Fibroblast of the aortic adventitia (primary cell): Measurements from ENCODE around the gene UQCRC2. TPM values are rescaled to one million over a fixed set of nuclear protein-coding genes. Genes with fewer than 3 reads are reported as not detected.

Experiments used
- DNase-seq: peaks from one replicate; pipeline ENCODE4 v3.0.0-alpha.2; 2010; ENCODE audit warnings: low read depth
- H3K4me3 ChIP-seq: 2 replicates; pipeline ENCODE4 v1.5.1; 2011; ENCODE audit warnings: low read depth, mild to moderate bottlenecking, control low read depth, low read length, moderate library complexity
- CTCF ChIP-seq: IDR thresholded peaks from 2 replicates; pipeline ENCODE4 v1.5.1; 2011; ENCODE audit warnings: mild to moderate bottlenecking, low read length, control low read depth, inconsistent platforms; ENCODE audit not compliant: insufficient read depth
- total RNA-seq: library from RNA; depleted of rRNA; stranded (reverse); fragments of >200 nt; gene quantifications from 2 replicates; pipeline ENCODE4 v1.2.3, GENCODE V29; 2012; ENCODE audit warnings: low replicate concordance

Gene UQCRC2
- total RNA-seq, 1 donor, result 130 TPM

DNA sequence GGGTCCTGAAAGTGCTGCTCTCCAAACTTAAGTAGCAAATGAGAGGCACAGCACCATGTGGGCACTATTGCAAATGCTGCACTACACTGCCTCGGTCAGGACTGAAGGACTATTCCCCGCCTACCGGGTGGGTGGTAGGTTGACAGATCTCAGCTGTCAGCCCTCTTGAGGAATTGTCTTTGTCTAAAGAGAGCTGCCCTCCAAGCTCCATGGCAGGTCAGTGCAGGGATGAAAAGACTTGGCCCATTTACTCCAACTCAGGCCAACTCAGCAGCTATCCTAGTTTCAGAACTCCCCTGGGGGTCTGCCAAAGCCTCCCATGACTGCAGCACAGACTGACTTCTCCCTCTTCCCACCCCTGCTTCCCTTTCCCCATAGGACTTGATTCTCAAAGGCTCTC lies 51.2 kb downstream of the UQCRC2 start:
- H3K4me3 ChIP-seq, result no peak overlapping the region
- no peak for TF ChIP-seq CTCF
- no peak for DNase-seq

- no peak for TF ChIP-seq CTCF
These were observed 52.6 kb downstream of the UQCRC2 start for GRCh38 chr16:22005746-22006145.

DNA sequence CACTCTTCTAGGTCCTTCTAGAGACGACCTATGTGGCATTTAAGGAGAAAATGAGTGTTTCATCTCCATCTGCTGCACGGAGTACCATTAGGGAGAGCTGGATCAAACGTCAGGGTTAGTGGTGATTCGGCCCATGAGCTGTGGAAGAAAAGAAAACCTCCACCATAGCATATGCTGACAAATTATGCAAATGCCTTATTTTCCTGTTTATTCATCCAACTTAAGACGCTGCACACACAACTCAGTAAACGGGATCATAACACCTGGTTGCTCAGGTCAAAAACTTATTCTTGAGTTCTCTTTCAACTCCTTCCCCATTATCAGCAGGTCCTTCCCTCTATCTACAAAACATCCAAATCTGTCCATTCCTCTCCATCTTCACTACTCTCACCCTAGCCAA lies 53.5 kb downstream of the UQCRC2 start:
- TF ChIP-seq CTCF, result no peak
- no peak for DNase-seq
- no peak overlapping the region for H3K4me3 ChIP-seq

More at GRCh38 chr16:22005746-22006145, 52.6 kb downstream of the UQCRC2 start:
- H3K4me3 ChIP-seq, result no peak overlapping the region
- DNase-seq, result no peak

GRCh38 chr16:22007159-22007508 lies 54.0 kb downstream of the UQCRC2 start:
- peak overlapping the region; percentile 86 for H3K4me3 ChIP-seq
- TF ChIP-seq CTCF, result no peak
- no peak for DNase-seq

GRCh38 chr16:22007509-22008214 lies 54.5 kb downstream of the UQCRC2 start, which contains the start of gene MOSMO:
Gene MOSMO, plus strand, starts transcription at chr16:22008111. Its CDS starts 191 bp downstream, at chr16:22008302.
- DNase-seq, result peak; percentile 49
- peak within 1 kb of the TSS; percentile 86 for H3K4me3 ChIP-seq
- peak; percentile 10 for TF ChIP-seq CTCF

- no peak for DNase-seq
- no peak for TF ChIP-seq CTCF
- H3K4me3 ChIP-seq, result peak overlapping the region; percentile 86
These were observed 55.3 kb downstream of the UQCRC2 start for GRCh38 chr16:22008215-22009059.
